ENCODE results near the gene MSANTD7. TPM values are rescaled to one million over a fixed set of nuclear protein-coding genes. Genes with fewer than 3 reads are reported as not detected.

MSANTD7 gene
- total and polyA plus RNA-seq, 9 of the 15 experiments (the other 6 are each of a cell fraction or from before 2014, with no cell fraction given): 5.2 to 27.3 (median 23.6) TPM

DNA sequence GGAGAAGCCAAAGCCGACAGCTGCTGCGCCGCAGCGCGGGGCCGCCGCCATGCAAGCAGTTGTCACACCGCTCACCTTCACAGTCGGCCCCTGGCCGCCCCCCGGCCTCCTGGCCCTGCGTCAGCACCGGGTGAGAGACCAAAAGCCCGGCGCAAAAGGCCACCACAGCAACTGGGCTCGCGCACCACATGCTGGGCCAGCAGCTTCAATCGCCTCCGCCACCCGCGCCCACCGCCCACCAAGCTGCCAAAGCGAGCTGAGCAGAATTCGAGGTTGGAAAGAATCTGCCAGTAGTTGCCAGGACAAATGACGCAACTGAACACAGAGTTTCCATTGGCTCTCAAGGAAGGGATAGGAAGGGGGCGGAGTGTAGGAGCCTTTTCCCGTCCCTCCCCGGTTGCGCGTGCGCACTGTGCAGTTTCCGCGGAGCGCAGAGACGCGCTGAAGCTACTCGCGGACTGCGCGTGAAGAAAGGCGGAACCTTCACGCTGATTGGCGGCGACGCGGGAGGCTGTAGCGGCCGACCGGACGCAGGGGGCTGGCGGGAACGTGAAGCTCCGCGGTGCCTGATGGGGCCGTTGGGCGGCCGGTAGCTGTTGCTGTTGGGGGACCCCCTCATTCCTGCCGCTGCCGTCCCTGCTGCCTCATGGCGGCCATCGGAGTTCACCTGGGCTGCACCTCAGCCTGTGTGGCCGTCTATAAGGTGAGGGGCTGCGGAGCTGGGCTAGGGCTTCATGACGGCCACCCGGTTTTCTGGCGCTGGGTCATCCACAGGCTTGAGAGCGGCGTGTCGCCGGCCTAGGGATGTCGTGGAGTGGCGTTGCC lies at the start of gene MSANTD7, which contains the start of the genes CDNF and HSPA14 (continued):
- TF ChIP-seq, protein P1, sequence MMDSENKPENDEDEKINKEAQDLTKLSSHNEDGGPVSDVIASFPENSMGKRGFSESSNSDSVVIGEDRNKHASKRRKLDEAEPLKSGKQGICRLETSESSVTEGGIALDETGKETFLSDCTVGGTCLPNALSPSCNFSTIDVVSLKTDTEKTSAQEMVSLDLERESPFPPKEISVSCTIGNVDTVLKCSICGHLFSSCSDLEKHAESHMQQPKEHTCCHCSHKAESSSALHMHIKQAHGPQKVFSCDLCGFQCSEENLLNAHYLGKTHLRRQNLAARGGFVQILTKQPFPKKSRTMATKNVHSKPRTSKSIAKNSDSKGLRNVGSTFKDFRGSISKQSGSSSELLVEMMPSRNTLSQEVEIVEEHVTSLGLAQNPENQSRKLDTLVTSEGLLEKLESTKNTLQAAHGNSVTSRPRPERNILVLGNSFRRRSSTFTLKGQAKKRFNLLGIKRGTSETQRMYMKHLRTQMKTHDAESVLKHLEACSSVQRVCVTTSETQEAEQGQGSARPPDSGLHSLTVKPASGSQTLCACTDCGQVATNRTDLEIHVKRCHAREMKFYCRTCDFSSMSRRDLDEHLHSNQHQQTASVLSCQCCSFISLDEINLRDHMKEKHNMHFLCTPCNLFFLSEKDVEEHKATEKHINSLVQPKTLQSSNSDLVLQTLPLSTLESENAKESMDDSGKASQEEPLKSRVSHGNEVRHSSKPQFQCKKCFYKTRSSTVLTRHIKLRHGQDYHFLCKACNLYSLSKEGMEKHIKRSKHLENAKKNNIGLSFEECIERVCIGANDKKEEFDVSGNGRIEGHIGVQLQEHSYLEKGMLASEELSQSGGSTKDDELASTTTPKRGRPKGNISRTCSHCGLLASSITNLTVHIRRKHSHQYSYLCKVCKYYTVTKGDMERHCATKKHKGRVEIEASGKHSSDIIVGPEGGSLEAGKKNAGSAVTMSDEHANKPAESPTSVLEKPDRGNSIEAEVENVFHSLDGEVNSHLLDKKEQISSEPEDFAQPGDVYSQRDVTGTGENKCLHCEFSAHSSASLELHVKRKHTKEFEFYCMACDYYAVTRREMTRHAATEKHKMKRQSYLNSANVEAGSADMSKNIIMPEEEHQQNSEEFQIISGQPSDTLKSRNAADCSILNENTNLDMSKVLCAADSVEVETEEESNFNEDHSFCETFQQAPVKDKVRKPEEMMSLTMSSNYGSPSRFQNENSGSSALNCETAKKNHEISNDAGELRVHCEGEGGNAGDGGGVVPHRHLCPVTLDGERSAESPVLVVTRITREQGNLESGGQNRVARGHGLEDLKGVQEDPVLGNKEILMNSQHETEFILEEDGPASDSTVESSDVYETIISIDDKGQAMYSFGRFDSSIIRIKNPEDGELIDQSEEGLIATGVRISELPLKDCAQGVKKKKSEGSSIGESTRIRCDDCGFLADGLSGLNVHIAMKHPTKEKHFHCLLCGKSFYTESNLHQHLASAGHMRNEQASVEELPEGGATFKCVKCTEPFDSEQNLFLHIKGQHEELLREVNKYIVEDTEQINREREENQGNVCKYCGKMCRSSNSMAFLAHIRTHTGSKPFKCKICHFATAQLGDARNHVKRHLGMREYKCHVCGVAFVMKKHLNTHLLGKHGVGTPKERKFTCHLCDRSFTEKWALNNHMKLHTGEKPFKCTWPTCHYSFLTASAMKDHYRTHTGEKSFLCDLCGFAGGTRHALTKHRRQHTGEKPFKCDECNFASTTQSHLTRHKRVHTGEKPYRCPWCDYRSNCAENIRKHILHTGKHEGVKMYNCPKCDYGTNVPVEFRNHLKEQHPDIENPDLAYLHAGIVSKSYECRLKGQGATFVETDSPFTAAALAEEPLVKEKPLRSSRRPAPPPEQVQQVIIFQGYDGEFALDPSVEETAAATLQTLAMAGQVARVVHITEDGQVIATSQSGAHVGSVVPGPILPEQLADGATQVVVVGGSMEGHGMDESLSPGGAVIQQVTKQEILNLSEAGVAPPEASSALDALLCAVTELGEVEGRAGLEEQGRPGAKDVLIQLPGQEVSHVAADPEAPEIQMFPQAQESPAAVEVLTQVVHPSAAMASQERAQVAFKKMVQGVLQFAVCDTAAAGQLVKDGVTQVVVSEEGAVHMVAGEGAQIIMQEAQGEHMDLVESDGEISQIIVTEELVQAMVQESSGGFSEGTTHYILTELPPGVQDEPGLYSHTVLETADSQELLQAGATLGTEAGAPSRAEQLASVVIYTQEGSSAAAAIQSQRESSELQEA (IDR thresholded peaks at IDR 0.05; ENCODE audit: low read depth): no peak
- TF ChIP-seq MTA3 (IDR thresholded peaks at IDR 0.05; ENCODE audit: borderline replicate concordance) (no peak; the same call in 1 of the 2 replicates), ZNF354B (CRISPR knock-in tag; IDR thresholded peaks at IDR 0.05) (no peak), GATA2 (CRISPR knock-in tag; IDR thresholded peaks at IDR 0.05) (no peak), ADNP (tag; IDR thresholded peaks at IDR 0.05) (no peak), ETV6 (IDR thresholded peaks at IDR 0.05; ENCODE audit: borderline replicate concordance in 1 of 2, low read depth in 2 of 2, low read length in 1 of 2) (no peak), ETV6 (CRISPR knock-in tag; IDR thresholded peaks at IDR 0.05; ENCODE audit: borderline replicate concordance) (no peak), EWSR1 (IDR thresholded peaks at IDR 0.05; ENCODE audit: borderline replicate concordance, low read depth, partially characterized antibody) (no peak)
- TF ChIP-seq, protein P2, sequence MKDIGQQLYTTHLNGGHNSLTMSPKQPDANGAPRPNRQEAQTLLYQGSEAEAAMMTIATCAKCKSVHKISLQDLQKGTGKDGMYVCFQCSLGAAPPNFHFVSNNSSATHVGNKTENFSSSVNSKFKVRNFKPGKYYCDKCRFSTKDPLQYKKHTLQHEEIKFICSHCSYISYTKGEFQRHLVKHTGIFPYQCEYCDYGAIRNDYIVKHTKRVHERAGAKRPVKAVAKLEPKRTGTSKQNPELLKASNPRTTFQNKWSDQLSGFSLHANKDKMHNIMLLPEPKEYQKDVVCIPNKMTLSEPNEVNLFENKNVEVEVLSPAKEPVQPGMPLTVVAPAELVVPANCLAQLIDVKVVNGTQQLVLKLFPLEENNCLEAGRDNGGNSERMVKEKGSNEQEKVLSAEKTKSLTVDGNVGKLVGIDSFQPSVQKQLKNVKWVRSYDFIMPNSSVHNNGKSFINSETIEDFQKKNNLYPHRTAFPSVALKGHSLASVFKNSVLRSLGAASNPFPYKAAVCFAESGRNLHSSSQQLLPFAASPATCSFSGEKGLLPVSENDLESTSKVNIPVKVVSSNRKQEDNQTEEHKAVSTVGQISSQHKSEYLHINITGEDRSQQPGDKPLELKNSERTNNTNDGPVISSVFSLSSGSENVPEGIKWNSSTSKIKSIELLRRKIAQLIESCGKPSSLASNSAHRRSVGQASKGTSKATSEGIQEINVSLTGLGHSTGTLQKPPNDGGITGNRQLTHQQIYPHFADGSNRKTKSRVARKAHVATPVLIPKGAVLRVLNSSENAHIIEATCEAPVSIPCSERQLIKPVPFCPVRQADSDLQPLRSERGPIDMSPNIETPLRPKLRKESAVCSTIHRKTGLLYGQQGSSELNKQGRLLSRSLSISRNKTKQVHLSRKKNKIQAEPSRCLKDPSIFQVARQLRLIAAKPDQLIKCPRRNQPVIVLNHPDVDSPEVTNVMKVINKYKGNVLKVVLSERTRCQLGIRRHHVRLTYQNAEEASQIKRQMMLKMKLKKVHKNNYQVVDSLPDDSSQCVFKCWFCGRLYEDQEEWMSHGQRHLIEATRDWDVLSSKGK (CRISPR knock-in tag; IDR thresholded peaks at IDR 0.05): no peak
- TF ChIP-seq, protein P3, sequence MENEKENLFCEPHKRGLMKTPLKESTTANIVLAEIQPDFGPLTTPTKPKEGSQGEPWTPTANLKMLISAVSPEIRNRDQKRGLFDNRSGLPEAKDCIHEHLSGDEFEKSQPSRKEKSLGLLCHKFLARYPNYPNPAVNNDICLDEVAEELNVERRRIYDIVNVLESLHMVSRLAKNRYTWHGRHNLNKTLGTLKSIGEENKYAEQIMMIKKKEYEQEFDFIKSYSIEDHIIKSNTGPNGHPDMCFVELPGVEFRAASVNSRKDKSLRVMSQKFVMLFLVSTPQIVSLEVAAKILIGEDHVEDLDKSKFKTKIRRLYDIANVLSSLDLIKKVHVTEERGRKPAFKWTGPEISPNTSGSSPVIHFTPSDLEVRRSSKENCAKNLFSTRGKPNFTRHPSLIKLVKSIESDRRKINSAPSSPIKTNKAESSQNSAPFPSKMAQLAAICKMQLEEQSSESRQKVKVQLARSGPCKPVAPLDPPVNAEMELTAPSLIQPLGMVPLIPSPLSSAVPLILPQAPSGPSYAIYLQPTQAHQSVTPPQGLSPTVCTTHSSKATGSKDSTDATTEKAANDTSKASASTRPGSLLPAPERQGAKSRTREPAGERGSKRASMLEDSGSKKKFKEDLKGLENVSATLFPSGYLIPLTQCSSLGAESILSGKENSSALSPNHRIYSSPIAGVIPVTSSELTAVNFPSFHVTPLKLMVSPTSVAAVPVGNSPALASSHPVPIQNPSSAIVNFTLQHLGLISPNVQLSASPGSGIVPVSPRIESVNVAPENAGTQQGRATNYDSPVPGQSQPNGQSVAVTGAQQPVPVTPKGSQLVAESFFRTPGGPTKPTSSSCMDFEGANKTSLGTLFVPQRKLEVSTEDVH (IDR thresholded peaks at IDR 0.05; ENCODE audit: low read depth, partially characterized antibody): peak; percentile 90

Data from K562 (cell line).